Erythroblast (primary cell): ENCODE data around the gene HNRNPD.
"Not testable (repeated sequence)": the region's sequence is repeated elsewhere in the genome, so short reads cannot be mapped to it uniquely, and the experiment has no call there.

Experiments used
- DNase-seq, 2 experiments: peaks; one replicate each; lab custom pipeline; 2025; lab: John Stamatoyannopoulos, UW
- GATA1 ChIP-seq: IDR thresholded peaks from 2 replicates; pipeline ENCODE4 v1.6.1; 2011; ENCODE audit warnings: low read depth, mild to moderate bottlenecking, control low read depth, low read length, moderate library complexity
- POLR2A ChIP-seq: IDR thresholded peaks from 2 replicates; pipeline ENCODE4 v1.6.1; 2011; ENCODE audit warnings: mild to moderate bottlenecking, low read length

The HNRNPD gene

GRCh38 chr4:82362565-82362964 is 11.2 kb downstream of the HNRNPD start:
- DNase-seq, result no peak

GRCh38 chr4:82360298-82361177 is 13.3 kb downstream of the HNRNPD start:
- TF ChIP-seq POLR2A, result no peak
- DNase-seq, result peak; percentile 56 to 68

More at GRCh38 chr4:82362565-82362964, 11.2 kb downstream of the HNRNPD start:
- TF ChIP-seq GATA1, result no peak
- no peak for TF ChIP-seq POLR2A

GRCh38 chr4:82358847-82359246 is 14.9 kb downstream of the HNRNPD start:
- TF ChIP-seq POLR2A, result no peak
- TF ChIP-seq GATA1, result no peak
- peak; percentile 71 to 84 for DNase-seq

GRCh38 chr4:82357640-82358039 is 16.2 kb downstream of the HNRNPD start:
- DNase-seq, result no peak
- TF ChIP-seq POLR2A (no peak), GATA1 (no peak)

GRCh38 chr4:82354788-82355187 is 19.0 kb downstream of the HNRNPD start:
- DNase-seq, result no peak
- TF ChIP-seq GATA1 (no peak), POLR2A (no peak)

GRCh38 chr4:82352825-82353366 is 20.9 kb downstream of the HNRNPD start:
- no peak for TF ChIP-seq GATA1
- TF ChIP-seq POLR2A, result no peak

GRCh38 chr4:82352118-82352824 is 21.5 kb downstream of the HNRNPD start:
- DNase-seq, result no peak
- TF ChIP-seq GATA1, result no peak
- no peak for TF ChIP-seq POLR2A

More at GRCh38 chr4:82352825-82353366, 20.9 kb downstream of the HNRNPD start:
- DNase-seq, result no peak

GRCh38 chr4:82346126-82346525 is 27.7 kb downstream of the HNRNPD start:
- DNase-seq, result no peak
- TF ChIP-seq POLR2A (no peak), GATA1 (no peak)

- no peak for TF ChIP-seq POLR2A
- no peak for TF ChIP-seq GATA1
- DNase-seq, result no peak
Observed at GRCh38 chr4:82335043-82335442, 38.7 kb downstream of the HNRNPD start.

- DNase-seq, result not testable (repeated sequence)
Observed at GRCh38 chr4:82333641-82334040, 40.1 kb downstream of the HNRNPD start.

GRCh38 chr4:82331814-82332213 is 42.0 kb downstream of the HNRNPD start:
- DNase-seq, result no peak
- TF ChIP-seq GATA1, result no peak
- TF ChIP-seq POLR2A, result no peak

- TF ChIP-seq POLR2A (no peak), GATA1 (no peak)
- DNase-seq, result no peak
Observed at GRCh38 chr4:82320351-82320750, 53.4 kb downstream of the HNRNPD start.

- not testable (repeated sequence) for DNase-seq
Observed at GRCh38 chr4:82303063-82303462, 70.7 kb downstream of the HNRNPD start.
